Body of pancreas (tissue), 4 donors: ENCODE data around the gene TRIM34. TPM values are rescaled to one million over a fixed set of nuclear protein-coding genes. Genes with fewer than 3 reads are reported as not detected.

Source experiments
- ATAC-seq: fragments of 150-250 bp; one replicate; pipeline ENCODE4 v1.9.1; 2016
- DNase-seq, 4 donors: peaks; one replicate each; pipeline ENCODE4 v3.0.0-alpha.2; 2019
- H3K27ac ChIP-seq, 4 donors: fragments of 200-600 bp; sonication (generic); 1 replicate in 3 of 4; 2 replicates in 1 of 4; pipeline versions ENCODE4 v1.5.1 to v1.6.1; 2016 to 2019; ENCODE audit warnings: mild to moderate bottlenecking in 1 of 4, mixed read lengths in 1 of 4, moderate library complexity in 1 of 4
- H3K27me3 ChIP-seq, 2 donors: fragments of 200-600 bp; sonication (generic); one replicate each; pipeline ENCODE4 v1.6.0; 2016; ENCODE audit warnings: mild to moderate bottlenecking in 1 of 2
- H3K36me3 ChIP-seq, 2 donors: fragments of 200-600 bp; sonication (generic); replicated peaks in 1 of 2; 2 replicates each; pipeline ENCODE4 v1.5.1; 2016; ENCODE audit warnings: low read depth in 2 of 2; ENCODE audit not compliant: insufficient read depth in 1 of 2
- H3K4me1 ChIP-seq: fragments of 200-600 bp; sonication (generic); one replicate; pipeline ENCODE4 v1.6.0; 2016
- H3K4me3 ChIP-seq, 2 donors: fragments of 200-600 bp; sonication (generic); 1 replicate in 1 of 2; 2 replicates in 1 of 2; pipeline ENCODE4 v1.5.1; 2016 to 2019
- H3K9me3 ChIP-seq, 3 donors: fragments of 200-600 bp; sonication (generic); 1 replicate in 2 of 3; 2 replicates in 1 of 3; pipeline ENCODE4 v1.5.1; 2016
- POLR2A ChIP-seq, 3 donors: fragments of 450-650 bp; IDR thresholded peaks; one replicate each; pipeline ENCODE4 v1.6.1; 2016; ENCODE audit warnings: antibody characterized with exemption in 3 of 3, mild to moderate bottlenecking in 2 of 3
- WGBS, 2 donors: methylation state at CpG; one replicate each; pipeline ENCODE4 v1.1.5; 2017; 5-methylcytosine and 5-hydroxymethylcytosine counted together
- intact Hi-C: fragments of 100-400 bp; cut with DNase I; formaldehyde crosslinking; loops from one replicate; pipeline ENCODE4 v1.15.1; 2023
- total RNA-seq, 2 donors: library from RNA; depleted of rRNA; stranded (reverse); fragments of >200 nt; gene quantifications; one replicate each; pipeline ENCODE4 v1.1.0, GENCODE V29; 2016

Gene TRIM34
- total RNA-seq, 2 donors from 2014 or later: 2.9 to 4.6 TPM

DNA sequence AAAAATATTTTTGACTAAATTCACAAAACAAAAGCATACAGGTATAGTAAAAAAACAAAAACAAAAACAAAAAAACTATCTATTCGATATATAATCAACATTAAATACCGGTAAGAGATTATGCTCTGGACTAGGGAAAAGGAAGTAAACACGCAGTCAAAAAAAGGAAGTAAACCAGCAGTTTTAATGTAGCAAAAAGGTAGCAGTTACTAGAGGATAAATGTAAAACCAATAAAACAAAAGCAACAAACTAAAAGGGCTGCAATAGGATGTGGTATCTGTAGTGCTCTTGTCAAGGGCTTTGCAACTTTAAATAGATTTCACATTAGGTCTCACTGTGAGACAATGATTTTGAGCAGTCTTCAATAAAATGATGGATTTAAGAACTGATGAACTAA is 67.2 kb downstream of the TRIM34 start:
- Histone ChIP-seq H3K4me3 (no peak overlapping the region), H3K27ac (no peak overlapping the region), H3K36me3 (no peaks in the 10 kb centered on the region), H3K4me1 (peaks cover 7% of the 10 kb centered on the region), H3K27me3 (no peaks in the 10 kb centered on the region), H3K9me3 (no peaks in the 10 kb centered on the region)
- intact Hi-C loops: no loop called here
- ATAC-seq (no peak), DNase-seq (no peak)
- WGBS, 2 donors: 63 to 87% methylated on average over 3 of the region's 3 CpGs
- TF ChIP-seq POLR2A (IDR thresholded peaks at IDR 0.05): no peak

Other genes starting within 250 kb of the TRIM34 start
- not detected for gene OR51M1, start 241.2 kb upstream of the TRIM34 start, total RNA-seq
- gene OR51Q1, start 202.9 kb upstream of the TRIM34 start, total RNA-seq: not detected
- gene OR51I1, start 183.5 kb upstream of the TRIM34 start, total RNA-seq: not detected
- gene OR51I2, start 175.7 kb upstream of the TRIM34 start, total RNA-seq: not detected
- not detected for gene OR52D1, start 136.3 kb upstream of the TRIM34 start, total RNA-seq
- 1 to 10 TPM in 1 of 2 donors, not detected in 1; 1.3 TPM for gene UBQLN3, start 115.0 kb upstream of the TRIM34 start, total RNA-seq
- 1 to 10 TPM in 1 of 2 donors, under 1 TPM in 1; 0.52 to 4.3 TPM for gene UBQLNL, start 108.3 kb upstream of the TRIM34 start, total RNA-seq
- gene OR52H1, start 76.5 kb upstream of the TRIM34 start, total RNA-seq: 1 to 10 TPM in 1 of 2 donors, under 1 TPM in 1; 0.78 to 5.9 TPM
- gene OR52B6, start 44.1 kb upstream of the TRIM34 start, total RNA-seq: not detected
- 1 to 10 TPM; 2.1 to 2.6 TPM for gene TRIM6, start 28.4 kb upstream of the TRIM34 start, total RNA-seq
- 10 to 100 TPM; 18.7 to 25.1 TPM for gene TRIM5, start 60.1 kb downstream of the TRIM34 start, total RNA-seq
- 10 to 100 TPM; 18.9 to 20.4 TPM for gene TRIM22, start 64.8 kb downstream of the TRIM34 start, total RNA-seq
- gene OR56B1, start 111.4 kb downstream of the TRIM34 start, total RNA-seq: not detected
- not detected for gene OR52N4, start 129.2 kb downstream of the TRIM34 start, total RNA-seq
- not detected for gene OR52N5, start 158.4 kb downstream of the TRIM34 start, total RNA-seq
- gene OR52N1, start 166.3 kb downstream of the TRIM34 start, total RNA-seq: not detected
- not detected for gene OR52N2, start 183.9 kb downstream of the TRIM34 start, total RNA-seq
- gene OR52E6, start 216.9 kb downstream of the TRIM34 start, total RNA-seq: not detected
- not detected for gene OR52E8, start 232.7 kb downstream of the TRIM34 start, total RNA-seq